ENCODE data around the gene U2AF1L4.

The U2AF1L4 gene

DNA sequence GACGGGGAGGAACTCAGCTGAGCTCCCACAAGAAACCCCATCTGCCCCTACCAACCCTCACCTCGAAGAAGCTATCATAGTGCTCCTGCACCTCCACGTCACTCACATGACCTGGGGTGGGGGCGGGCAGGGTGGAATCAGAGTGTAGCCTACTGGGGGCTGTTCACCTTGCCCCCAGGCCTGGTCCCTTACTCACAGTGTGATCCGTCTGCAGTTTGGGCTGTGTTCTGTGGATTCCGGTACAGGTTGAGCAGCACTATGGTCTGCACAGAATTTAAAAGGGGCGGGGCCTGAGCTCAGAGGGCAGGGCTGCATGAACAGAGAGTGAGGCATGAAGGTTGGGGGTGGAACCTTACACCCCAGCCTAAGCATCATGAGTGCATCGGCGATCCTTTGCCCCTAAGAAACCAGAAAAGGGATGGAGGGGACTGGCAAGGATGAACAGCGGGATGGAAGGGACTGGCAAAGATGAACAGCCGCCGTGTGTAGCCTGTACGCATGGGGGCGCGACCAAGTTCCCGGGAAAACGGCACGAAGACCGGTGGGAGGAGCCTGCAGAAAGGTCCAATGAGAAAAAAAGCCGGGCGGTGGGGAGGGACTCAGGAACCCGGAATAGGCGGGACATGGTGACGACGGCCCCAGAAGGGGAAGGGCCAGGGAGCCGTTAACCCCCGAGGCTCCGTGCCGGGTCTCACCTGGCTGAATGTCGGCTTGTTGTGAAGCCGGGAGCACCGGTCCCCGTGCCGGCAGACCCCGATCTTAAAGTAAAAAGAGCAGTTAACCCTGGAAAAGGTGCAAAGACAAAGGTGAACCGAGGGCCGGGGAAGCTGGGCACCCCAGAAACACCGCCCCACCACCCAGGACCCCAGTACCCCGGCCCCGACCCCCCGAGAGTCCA lies 539 bp downstream of the U2AF1L4 start:
- TF ChIP-seq RARB (CRISPR knock-in tag; IDR thresholded peaks at IDR 0.05): no peak
- peak; percentile 57; the same call in 1 of the 2 replicates for TF ChIP-seq ZNF70 (CRISPR knock-in tag; IDR thresholded peaks at IDR 0.05)
- peak; percentile 62 for ATAC-seq

DNA sequence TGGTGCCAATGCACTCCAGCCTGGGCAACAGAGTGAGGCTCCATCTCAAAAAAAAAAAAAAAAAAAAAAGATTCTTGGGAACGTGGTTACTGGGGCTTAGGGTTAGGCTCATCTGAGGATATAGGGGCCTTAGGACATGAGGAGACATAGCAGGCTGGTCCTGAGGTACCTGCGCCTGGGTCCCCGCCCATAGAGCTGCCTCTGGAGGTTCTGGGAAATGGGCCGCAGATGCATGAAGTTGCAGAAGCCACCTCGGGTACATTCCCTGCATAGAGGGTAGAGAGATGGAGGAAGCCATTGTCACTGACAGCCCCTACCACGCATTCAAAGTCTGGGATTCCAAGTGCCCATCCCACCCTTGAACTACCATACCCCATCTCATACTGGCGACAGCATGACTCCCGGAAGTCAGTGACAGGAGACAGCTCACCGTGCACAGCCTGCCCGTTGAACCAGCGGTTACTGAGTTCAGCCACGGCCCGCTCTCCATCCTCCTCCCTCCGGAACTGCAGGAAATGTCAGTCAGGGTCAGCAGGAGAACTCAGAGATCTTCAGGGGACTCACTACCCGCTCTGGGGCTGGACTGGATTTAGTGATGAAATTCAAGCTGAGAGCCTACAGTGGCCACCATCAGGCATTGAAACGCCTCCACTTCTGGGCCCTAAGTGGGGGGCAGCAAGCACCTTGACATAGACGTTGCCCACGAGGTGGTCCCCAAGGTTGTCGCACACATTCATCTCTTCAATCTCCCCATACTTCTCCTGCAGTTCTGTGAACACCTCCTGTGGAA lies 1.4 kb downstream of the U2AF1L4 start:
- ATAC-seq: no peak
- TF ChIP-seq ZNF70 (CRISPR knock-in tag; IDR thresholded peaks at IDR 0.05) (no peak), CSDC2 (CRISPR knock-in tag; IDR thresholded peaks at IDR 0.05) (no peak), SNAI2 (CRISPR knock-in tag; IDR thresholded peaks at IDR 0.05) (no peak)

GRCh38 chr19:35742121-35742724 lies 3.0 kb downstream of the U2AF1L4 start, which contains the start of gene IGFLR1:
Gene IGFLR1, minus strand, starts transcription at chr19:35742452. Its CDS starts 1,272 bp downstream, at chr19:35741180.
- no peak for ATAC-seq
- no peak for TF ChIP-seq TOX (CRISPR knock-in tag; IDR thresholded peaks at IDR 0.05; ENCODE audit: borderline replicate concordance)

DNA sequence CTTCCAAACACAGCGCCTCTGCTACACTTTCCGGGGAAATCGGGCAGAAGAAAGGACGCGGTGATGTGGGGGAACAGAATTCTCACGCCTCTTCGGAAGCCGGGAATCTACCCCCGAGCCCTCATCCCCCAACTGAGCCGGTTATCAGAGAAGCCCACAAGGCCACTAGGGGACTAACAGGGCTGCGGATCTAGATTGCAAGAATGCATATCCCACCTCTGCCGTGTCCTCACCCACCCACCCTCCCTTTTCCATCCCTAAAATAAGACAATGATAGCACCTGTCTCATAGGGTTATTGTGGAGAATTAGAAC lies 4.1 kb downstream of the U2AF1L4 start:
- TF ChIP-seq TCF4 (CRISPR knock-in tag; IDR thresholded peaks at IDR 0.05; ENCODE audit: borderline replicate concordance) (no peak), RARB (CRISPR knock-in tag; IDR thresholded peaks at IDR 0.05) (no peak), ISL1 (CRISPR knock-in tag; IDR thresholded peaks at IDR 0.05) (no peak), GLIS3 (CRISPR knock-in tag; IDR thresholded peaks at IDR 0.05) (no peak), ZNF565 (CRISPR knock-in tag; conservative IDR thresholded peaks at IDR 0.05; ENCODE audit: low read depth) (no peak), SNAI2 (CRISPR knock-in tag; IDR thresholded peaks at IDR 0.05) (no peak)
- ATAC-seq: no peak

GRCh38 chr19:35740423-35741202 lies 4.6 kb downstream of the U2AF1L4 start:
- no peak for TF ChIP-seq RARB (CRISPR knock-in tag; IDR thresholded peaks at IDR 0.05)
- TF ChIP-seq TCF4 (CRISPR knock-in tag; IDR thresholded peaks at IDR 0.05; ENCODE audit: borderline replicate concordance): peak; percentile 42; the same call in 1 of the 2 replicates
- TF ChIP-seq TSHZ2 (CRISPR knock-in tag; IDR thresholded peaks at IDR 0.05): peak; percentile 16; the same call in 1 of the 2 replicates
- 0 out of 2 replicates have a peak, but pooled peaks have one; percentile 43 for TF ChIP-seq GLIS3 (CRISPR knock-in tag; IDR thresholded peaks at IDR 0.05)
- peak; percentile 87 for ATAC-seq

DNA sequence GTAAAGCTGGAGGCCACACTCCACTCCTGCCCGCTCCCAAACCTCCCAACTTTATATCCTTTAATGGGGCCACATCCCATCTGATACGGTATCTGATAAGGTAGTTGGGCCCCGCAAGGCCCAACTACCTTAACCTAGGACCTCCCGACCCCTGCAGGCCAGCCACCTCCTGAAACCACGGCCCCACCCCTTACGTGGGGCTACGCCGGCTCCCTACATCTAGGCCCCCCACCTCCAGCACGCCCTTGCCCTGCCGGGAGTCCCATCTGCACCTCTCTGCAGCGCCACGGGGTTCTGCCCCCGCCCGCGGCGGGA lies 5.2 kb downstream of the U2AF1L4 start:
- peak; percentile 27 for ATAC-seq
- TF ChIP-seq TCF4 (CRISPR knock-in tag; IDR thresholded peaks at IDR 0.05; ENCODE audit: borderline replicate concordance) (no peak), TSHZ2 (CRISPR knock-in tag; IDR thresholded peaks at IDR 0.05) (no peak), CREB5 (CRISPR knock-in tag; IDR thresholded peaks at IDR 0.05; ENCODE audit: low read depth) (no peak), ZFP3 (CRISPR knock-in tag; IDR thresholded peaks at IDR 0.05) (no peak), TOX (CRISPR knock-in tag; IDR thresholded peaks at IDR 0.05; ENCODE audit: borderline replicate concordance) (no peak), GLIS3 (CRISPR knock-in tag; IDR thresholded peaks at IDR 0.05) (no peak), ESRRG (CRISPR knock-in tag; IDR thresholded peaks at IDR 0.05) (no peak), BACH2 (CRISPR knock-in tag; IDR thresholded peaks at IDR 0.05; ENCODE audit: borderline replicate concordance) (no peak), CSRNP3 (CRISPR knock-in tag; IDR thresholded peaks at IDR 0.05) (no peak), ZC3H10 (CRISPR knock-in tag; IDR thresholded peaks at IDR 0.05) (no peak), RARB (CRISPR knock-in tag; IDR thresholded peaks at IDR 0.05) (no peak), CSDC2 (CRISPR knock-in tag; IDR thresholded peaks at IDR 0.05) (no peak), ZFP30 (CRISPR knock-in tag; IDR thresholded peaks at IDR 0.05) (no peak)
